Measurements from ENCODE around the gene MCOLN1.
A peak's percentile ranks its signal among the peaks of the same experiment; 100 is the strongest.

The MCOLN1 gene

GRCh38 chr19:7522072-7522922, at the start of gene MCOLN1:
MCOLN1 (plus strand) TSS chr19:7522624; CDS start chr19:7522751, 127 bp downstream.
- peak; percentile 99 for DNase-seq

GRCh38 chr19:7475665-7476064, 46.8 kb upstream of the MCOLN1 start:
- no peak for DNase-seq

- DNase-seq, result no peak
These were observed 46.2 kb upstream of the MCOLN1 start for GRCh38 chr19:7476241-7476640.

- no peak for DNase-seq
These were observed 45.5 kb upstream of the MCOLN1 start for GRCh38 chr19:7476777-7477494.

GRCh38 chr19:7477758-7478157, 44.7 kb upstream of the MCOLN1 start:
- DNase-seq, result no peak

- DNase-seq, result no peak
These were observed 44.1 kb upstream of the MCOLN1 start for GRCh38 chr19:7478173-7478842.

GRCh38 chr19:7478843-7479227, 43.6 kb upstream of the MCOLN1 start:
- no peak for DNase-seq

GRCh38 chr19:7480222-7480969, 42.0 kb upstream of the MCOLN1 start:
- DNase-seq, result no peak

- DNase-seq, result no peak
These were observed 41.5 kb upstream of the MCOLN1 start for GRCh38 chr19:7480970-7481255.

- no peak for DNase-seq
These were observed 39.6 kb upstream of the MCOLN1 start for GRCh38 chr19:7482584-7483439.

GRCh38 chr19:7483720-7484201, 38.7 kb upstream of the MCOLN1 start:
- DNase-seq, result no peak

GRCh38 chr19:7486923-7487322, 35.5 kb upstream of the MCOLN1 start:
- no peak for DNase-seq

- peak; percentile 90 for DNase-seq
These were observed 33.6 kb upstream of the MCOLN1 start, which contains the start of gene PEX11G for GRCh38 chr19:7488736-7489353. PEX11G (minus strand) TSS chr19:7489035; CDS start chr19:7489010, 25 bp downstream.

GRCh38 chr19:7489609-7490044, 32.8 kb upstream of the MCOLN1 start:
- no peak for DNase-seq

GRCh38 chr19:7492142-7492541, 30.3 kb upstream of the MCOLN1 start:
- DNase-seq, result peak; percentile 39

GRCh38 chr19:7492558-7492957, 29.9 kb upstream of the MCOLN1 start:
- no peak for DNase-seq

- DNase-seq, result no peak
These were observed 27.9 kb upstream of the MCOLN1 start for GRCh38 chr19:7494416-7495098.

GRCh38 chr19:7497292-7497691, 25.1 kb upstream of the MCOLN1 start:
- no peak for DNase-seq

- DNase-seq, result no peak
These were observed 21.5 kb upstream of the MCOLN1 start for GRCh38 chr19:7500811-7501450.

GRCh38 chr19:7502552-7502951, 19.9 kb upstream of the MCOLN1 start:
- no peak for DNase-seq

Measured in CD4-positive, alpha-beta T cell treated with Interleukin-21 for 1 hour (primary cell).